GM18951 (cell line): ENCODE data around the gene DCPS.

Experiments used
- POLR2A ChIP-seq: IDR thresholded peaks from 4 replicates; pipeline ENCODE4 v1.6.1; 2011; ENCODE audit warnings: mild to moderate bottlenecking; ENCODE audit not compliant: insufficient read length, insufficient read depth; ENCODE audit errors: extremely low read depth
- in situ Hi-C: fragments of 300-500 bp; cut with MboI; formaldehyde crosslinking; loops from one replicate; pipeline ENCODE4 v1.12.0; 2022; ENCODE audit warnings: low sequenced_read_pairs, mixed read lengths, inconsistent platforms; ENCODE audit not compliant: unreplicated experiment

DCPS gene

DNA sequence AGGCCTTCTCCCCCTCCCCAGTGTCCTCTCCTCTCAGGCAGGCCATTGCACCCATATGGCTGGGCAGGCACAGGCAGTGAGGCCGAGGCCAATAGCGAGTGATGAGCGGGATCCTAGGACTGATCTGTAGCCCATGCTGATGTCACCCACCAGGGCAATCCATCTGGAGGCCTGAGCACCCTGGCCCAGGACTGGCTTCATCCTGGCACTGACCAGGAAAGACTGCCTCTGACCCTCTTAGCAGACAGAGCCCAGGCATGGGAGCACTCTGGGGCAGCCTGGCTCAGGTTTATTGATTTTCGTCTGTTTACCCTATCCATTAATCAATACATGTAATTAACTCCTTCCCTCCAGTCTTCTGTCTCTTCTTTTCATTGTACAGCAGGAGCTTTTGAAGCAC is 26.1 kb upstream of the DCPS start:
- in situ Hi-C loops = no loop called here

DNA sequence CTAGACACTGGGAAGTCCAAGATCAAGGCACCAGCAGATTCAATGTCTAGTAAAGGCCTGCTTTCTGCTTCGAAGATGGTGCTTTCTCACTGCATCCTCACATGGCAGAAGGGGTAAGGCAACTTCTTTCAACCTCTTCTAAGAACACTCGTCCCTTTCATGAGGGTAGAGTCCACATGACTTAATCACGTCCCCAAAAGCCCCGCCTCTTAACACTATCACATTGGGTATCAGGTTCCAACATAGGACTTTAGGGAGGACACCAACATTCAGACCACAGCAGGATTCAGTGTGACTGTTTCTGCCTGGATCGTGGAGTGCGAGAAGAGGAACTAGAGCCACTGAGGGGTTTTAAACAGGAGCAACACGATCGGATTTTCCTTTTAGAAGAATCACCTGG is 24.7 kb upstream of the DCPS start:
- no peak for TF ChIP-seq POLR2A
- in situ Hi-C loops = no loop called here

More for the DNA sequence above, 26.1 kb upstream of the DCPS start:
- TF ChIP-seq POLR2A = no peak

DNA sequence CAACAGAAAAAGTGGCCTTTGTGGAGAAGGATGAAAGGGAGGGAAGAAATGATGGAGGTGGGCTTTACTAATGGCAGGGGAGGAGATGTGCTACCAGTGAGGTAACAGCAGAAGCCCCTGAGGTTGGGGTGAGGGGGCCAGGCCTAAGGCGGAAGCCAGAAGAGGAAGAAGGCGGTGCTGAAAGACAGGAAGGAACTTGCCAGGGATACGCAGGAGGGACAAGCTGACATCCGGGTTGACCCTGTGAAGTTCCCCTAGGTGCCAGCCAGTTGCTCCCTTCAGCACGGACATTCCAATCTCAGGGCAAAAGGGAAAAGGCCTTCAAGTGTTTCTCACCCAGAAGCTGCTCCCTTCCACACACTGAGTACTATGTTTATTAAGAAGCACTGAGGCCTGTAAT is 23.3 kb upstream of the DCPS start:
- in situ Hi-C loops = no loop called here
- no peak for TF ChIP-seq POLR2A

DNA sequence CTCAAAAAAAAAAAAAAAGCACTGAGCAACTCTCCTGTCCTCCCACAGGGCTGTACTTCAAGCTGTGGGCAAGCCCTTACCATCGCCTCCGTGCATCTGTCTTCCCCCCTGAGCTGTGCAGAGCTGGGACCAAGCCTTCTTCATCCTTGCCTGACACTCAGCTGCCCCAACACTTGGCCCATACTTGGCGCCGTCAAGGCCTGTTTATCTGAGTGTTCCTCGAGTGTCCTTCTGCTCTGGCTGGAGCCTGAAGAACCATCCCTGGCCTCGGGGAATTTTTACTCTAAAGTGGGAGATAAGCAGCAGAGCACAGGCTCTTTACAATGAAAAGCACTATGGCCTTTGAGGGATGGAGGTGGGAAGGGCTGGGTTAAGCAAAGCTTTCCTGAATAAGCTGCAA is 22.6 kb upstream of the DCPS start:
- TF ChIP-seq POLR2A = no peak
- in situ Hi-C loops = no loop called here

DNA sequence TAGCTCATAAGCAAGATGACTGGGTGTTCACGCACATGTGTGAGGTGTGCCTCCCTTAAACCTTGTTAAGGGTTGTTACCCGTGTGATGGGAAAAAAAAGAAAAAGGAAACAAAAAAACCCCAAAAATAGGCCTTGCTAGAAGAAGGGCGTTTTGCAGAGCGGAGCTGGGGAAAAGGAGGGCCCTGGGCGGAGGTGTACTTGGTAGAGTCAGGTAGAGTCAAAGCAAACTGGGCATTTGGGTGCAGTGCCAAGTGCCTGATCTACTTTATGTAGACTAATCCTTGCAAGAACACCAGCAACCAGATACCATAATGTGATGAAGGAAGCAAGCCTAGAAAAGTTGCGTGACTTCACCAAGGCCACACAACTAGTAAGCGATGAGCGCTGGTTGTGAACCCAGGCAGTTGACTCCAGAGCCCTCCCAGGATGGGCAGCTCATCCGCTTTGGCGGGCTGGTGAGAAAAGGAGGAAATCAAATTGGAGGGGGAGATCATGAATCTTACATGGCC is 22.1 kb upstream of the DCPS start:
- no peak for TF ChIP-seq POLR2A
- in situ Hi-C loops = no loop called here

DNA sequence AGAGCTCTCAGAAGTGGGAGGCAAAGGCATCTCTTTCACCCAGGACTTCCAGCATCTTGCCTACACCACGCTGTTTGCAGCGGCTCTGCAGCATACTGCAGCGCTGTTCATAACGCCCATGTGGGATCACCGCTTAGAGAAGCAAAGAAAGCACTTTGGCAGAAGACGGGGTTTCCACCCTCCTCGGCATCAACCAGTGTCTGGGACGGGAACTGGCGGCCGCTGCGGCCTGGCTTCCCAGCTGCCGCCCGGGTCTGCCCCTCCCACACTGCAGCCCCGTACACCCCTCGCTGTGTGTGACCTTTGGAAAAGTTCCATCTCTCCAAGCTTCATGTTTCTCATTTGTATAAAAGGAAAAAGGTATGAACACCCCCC is 21.5 kb upstream of the DCPS start:
- no peak for TF ChIP-seq POLR2A
- in situ Hi-C loops = no loop called here

DNA sequence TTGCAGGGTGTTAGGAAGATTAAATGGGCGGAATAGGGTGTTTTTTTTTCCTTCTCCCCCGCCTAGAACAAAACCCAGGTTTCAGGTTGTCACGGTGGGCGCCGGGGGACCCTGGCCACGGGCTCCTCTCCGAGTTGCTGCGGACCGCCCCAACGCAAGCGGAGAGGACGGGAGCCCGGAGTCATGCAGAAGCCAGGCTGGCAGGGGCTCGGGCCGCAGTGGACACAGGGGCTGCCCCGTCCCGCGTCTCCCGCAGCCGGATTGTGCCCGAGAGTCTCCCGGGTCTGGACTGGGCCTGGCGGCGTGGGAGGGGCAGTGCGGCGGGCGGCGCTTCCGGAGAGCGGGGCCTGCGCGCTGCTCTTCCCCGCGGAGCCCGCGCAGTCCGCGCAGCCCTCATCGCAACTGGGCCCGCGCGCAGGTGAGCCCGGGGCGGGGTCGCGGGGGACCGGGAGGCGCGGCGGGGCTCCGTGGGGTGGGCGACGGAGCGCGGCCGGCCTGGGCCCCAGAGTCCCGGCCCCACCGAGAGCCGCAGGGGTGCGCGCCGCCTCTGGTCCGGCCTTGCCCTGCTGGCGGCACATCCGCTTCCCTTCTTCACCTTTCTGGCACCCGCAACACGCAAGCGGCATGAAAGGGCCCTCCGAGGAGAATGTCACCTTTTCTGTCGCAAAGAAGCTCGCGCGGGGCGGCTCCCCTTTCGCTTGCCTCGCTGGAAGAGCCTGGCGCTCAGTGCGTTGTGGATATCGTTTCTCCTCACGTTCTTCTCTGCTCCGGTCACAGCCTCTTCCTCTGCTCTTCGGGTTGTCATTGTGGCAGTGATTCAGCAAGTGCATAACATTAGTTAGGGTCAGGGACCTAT is 20.9 kb upstream of the DCPS start, which contains the start of gene TIRAP:
Gene TIRAP (plus strand): TSS at position 358 of the 856 bp plus-strand sequence. CDS start 7,802 bp downstream, outside the sequence.
- in situ Hi-C loops = no loop called here
- peak; percentile 81 for TF ChIP-seq POLR2A

DNA sequence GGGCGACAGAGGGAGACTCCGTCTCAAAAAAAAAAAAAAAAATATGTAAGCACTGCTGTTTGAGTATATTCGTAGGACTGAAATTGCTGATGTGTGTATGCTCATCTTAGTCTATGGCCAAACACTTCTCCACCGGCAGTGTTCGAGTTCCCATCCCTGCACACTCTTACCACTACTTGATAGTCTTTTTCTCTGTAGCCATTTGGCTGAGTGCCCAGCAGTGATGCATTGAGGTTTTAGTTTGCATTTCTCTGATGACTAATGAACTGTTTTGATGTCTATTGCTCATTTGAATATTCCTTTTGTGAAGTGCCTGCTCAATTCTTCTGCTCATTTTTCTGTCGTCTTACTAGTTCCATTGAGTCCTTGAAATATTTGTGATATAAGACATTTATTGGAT is 19.0 kb upstream of the DCPS start:
- no peak for TF ChIP-seq POLR2A
- in situ Hi-C loops = no loop called here

DNA sequence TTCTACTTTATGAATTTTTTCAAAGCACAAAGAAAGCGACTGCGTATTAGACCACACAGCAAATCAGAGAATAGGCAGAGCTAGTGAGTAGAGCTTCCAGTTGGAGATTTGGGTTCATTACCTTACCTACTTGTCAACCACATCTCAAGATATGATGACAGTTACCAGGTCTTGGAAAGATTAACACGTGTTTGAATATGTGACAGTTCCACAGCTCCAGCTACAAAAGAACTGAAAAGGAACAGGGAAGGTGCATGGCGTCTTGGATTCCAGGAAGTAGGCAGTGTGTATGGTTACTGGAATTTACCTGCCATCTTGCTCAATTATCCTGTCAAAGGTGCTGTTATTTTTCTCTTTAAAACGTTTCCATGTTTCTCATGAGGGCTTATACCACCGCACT is 15.6 kb upstream of the DCPS start:
- in situ Hi-C loops = no loop called here
- TF ChIP-seq POLR2A = no peak

DNA sequence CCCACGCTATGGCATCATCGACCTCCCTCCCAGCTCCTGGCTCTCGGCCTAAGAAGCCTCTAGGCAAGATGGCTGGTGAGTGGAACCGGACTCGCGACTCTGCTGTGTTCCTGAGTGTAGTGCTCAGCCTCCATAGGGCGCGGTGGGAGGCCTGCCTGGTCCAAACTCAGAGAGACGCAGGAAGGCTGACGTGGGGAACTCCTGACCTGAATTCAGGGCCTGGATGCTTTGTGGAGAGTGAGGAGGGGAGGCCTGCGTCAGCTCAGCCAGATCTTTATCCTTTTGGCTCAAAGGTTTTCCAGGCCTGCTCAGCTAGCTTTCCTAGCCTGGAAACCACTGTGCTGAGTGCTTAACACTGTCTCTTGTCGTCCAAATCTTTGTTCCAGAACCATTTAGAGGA is 13.0 kb upstream of the DCPS start:
- in situ Hi-C loops = no loop called here

DNA sequence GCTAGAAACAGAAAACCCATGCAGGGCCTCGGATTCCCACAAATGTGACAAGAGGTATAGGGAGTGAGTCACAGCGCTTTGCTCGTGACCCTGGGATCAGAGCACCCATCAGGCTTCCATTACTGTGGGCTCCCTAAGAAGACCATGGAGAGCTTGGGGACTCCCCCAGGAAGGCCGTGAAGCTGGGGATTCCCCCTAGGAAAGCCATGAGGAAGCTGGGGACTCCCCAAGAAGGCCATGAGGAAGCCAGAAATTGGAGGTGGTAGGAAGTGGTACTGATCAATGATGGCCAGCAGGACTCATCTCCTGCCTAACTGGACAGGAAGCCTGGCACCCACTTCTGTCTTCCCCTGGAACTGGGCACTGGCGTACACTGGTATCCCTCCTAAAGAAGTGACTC is 10.1 kb upstream of the DCPS start:
- in situ Hi-C loops = no loop called here

More for the DNA sequence above, 13.0 kb upstream of the DCPS start:
- TF ChIP-seq POLR2A = no peak

DNA sequence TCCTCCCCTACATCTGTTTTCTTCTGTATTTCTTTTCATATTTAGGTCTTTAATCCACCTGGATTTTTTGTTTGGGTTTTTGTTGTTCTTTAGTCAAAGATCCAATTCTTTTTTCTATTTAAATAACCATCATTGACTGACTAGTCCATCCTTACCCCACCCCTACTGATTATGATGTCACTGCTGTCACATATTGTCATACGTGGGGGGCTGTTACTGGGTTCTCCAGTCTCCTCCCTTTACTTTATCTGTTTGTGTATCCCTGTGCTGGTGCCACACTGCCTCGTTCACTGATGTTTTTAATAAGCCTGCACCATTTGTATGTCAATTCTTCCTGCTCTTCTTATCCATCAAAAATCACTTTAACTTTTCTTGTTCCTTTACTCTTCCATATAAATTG is 6.9 kb upstream of the DCPS start:
- TF ChIP-seq POLR2A = no peak
- in situ Hi-C loops = no loop called here

More for the DNA sequence above, 10.1 kb upstream of the DCPS start:
- TF ChIP-seq POLR2A = no peak

DNA sequence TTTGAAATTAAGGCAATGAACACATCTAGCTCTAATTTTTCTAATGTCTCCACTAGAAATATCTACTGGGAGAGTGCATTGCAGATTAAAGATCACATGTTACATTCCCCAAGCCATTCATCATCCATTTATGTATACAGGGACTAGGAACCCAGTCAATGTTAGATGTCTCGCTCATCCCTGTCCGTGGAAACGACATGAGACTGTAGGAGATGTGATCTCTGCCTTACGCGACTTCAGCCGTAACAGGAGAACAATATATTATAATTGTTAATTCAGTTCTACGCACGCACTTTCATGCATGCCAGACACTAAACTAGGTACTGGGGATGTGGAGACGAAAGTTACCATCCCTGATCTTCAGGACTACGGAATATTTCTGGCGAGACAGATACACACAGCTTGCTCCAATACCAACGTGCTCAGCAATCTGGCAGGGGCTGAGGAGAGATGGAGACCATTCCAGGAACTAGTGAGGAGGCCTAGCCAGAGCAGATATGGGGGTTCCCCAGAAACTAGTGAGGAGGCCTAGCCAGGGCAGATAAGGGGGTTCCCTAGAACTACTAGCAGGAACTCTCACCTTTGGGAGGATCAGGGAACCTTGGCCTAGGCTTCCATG is 706 bp downstream of the DCPS start:
- TF ChIP-seq POLR2A = no peak
- in situ Hi-C loops = no loop called here

DNA sequence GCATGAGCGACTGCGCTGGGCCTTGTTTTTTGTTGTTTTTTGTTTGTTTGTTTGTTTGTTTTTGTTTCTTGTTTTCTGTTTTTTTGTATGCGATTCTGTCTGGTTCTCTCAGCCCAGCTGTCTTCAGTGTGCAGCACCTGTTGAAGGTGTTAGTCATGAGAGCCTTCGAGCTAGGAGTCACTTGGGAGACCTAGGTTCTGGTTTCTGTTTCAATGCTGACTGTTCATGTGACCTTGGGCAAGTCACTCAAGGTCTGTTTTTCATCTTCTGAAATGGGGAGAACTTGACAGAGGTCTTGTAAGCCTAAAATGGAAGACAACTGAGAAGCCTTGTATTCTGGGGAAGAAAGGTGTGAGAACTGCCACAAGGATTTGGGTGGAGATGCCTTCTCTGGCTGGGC is 1.8 kb downstream of the DCPS start:
- no peak for TF ChIP-seq POLR2A

More for the DNA sequence above, 1.8 kb downstream of the DCPS start:
- in situ Hi-C loops = no loop called here
